K562 (cell line): ENCODE measurements around the gene RPL14. TPM values are rescaled to one million over a fixed set of nuclear protein-coding genes. Genes with fewer than 3 reads are reported as not detected.
A peak's percentile ranks its signal among the peaks of the same experiment; 100 is the strongest.

Experiments used
- ATAC-seq: fragments of 200-7000 bp; cut with Tn5 transposase; 3 replicates; pipeline ENCODE4 v1.9.1; 2020; ENCODE audit warnings: moderate library complexity
- Bru-seq: library from RNA; stranded (reverse); fragments of 400-500 nt; gene quantifications from one replicate; lab custom pipeline; 2021; lab: Mats Ljungman, UMichigan
- BruChase-seq, 2 experiments: library from RNA; stranded (reverse); fragments of 400-500 nt; gene quantifications; one replicate each; lab custom pipeline; 2021; lab: Mats Ljungman, UMichigan
- BruUV-seq: library from RNA; stranded (reverse); fragments of 400-500 nt; replicated peaks from 2 replicates; lab custom pipeline; 2021; lab: Mats Ljungman, UMichigan
- CTCF ChIA-PET: fragments of 300-600 bp; formaldehyde crosslinking; extraction: SDS; loops from one replicate; lab custom pipeline; 2021; ENCODE audit warnings: low intra/inter-chr PET ratio; lab: Yijun Ruan, JAX
- POLR2A ChIA-PET: fragments of 300-600, 350-650 bp; sonication (Branson Sonifier 250); formaldehyde crosslinking; extraction: SDS; loops from one replicate; lab custom pipeline; 2021; ENCODE audit warnings: antibody characterized with exemption, inconsistent platforms; lab: Yijun Ruan, JAX
- DNase-seq, 4 experiments: peaks; one replicate each; pipeline versions ENCODE4 v3.0.0 to v3.0.0-alpha.2; 2011 to 2018; ENCODE audit warnings: low spot score in 3 of 4, mixed read lengths in 3 of 4; ENCODE audit errors: extremely low read depth in 1 of 4
- FAIRE-seq: peaks from 2 replicates; lab custom pipeline; 2011; peaks lifted over from hg19 to GRCh38; lab: Jason Lieb, UNC
- H2AFZ ChIP-seq: 2 replicates; pipeline ENCODE4 v1.6.0; 2011; ENCODE audit warnings: low read depth, low read length, control low read depth, inconsistent platforms
- H3K27ac ChIP-seq: fragments of 200-600 bp; 3 replicates; pipeline ENCODE4 v1.8.0; 2011; ENCODE audit warnings: low read depth, mild to moderate bottlenecking, control low read depth, inconsistent platforms, low read length, moderate library complexity, mixed read lengths; ENCODE audit errors: extremely low read depth
- H3K27me3 ChIP-seq, 2 experiments: fragments of 300-600 bp in 1 of 2; 2 replicates in 1 of 2; 3 replicates in 1 of 2; pipeline versions ENCODE4 v1.6.0 to v1.8.0; 2011; ENCODE audit warnings: inconsistent platforms in 2 of 2, low read length in 2 of 2, mild to moderate bottlenecking in 1 of 2, mixed read lengths in 1 of 2, moderate library complexity in 1 of 2; ENCODE audit not compliant: control insufficient read depth in 2 of 2, insufficient read depth in 2 of 2
- H3K36me3 ChIP-seq: fragments of 300-600 bp; 3 replicates; pipeline ENCODE4 v1.8.0; 2011; ENCODE audit warnings: mild to moderate bottlenecking, low read length, inconsistent platforms; ENCODE audit not compliant: control insufficient read depth, insufficient read depth
- H3K4me1 ChIP-seq, 2 experiments: fragments of 200-600 bp in 1 of 2; replicated peaks in 1 of 2; 2 replicates in 1 of 2; 3 replicates in 1 of 2; pipeline versions ENCODE4 v1.5.1 to v1.8.0; 2011; ENCODE audit warnings: inconsistent platforms in 2 of 2, low read length in 2 of 2, mild to moderate bottlenecking in 1 of 2, mixed read lengths in 1 of 2, moderate library complexity in 1 of 2; ENCODE audit not compliant: control insufficient read depth in 2 of 2, insufficient read depth in 2 of 2
- H3K4me2 ChIP-seq: 2 replicates; pipeline ENCODE4 v1.6.1; 2011; ENCODE audit warnings: low read length, control low read depth, inconsistent platforms, mixed read lengths; ENCODE audit not compliant: insufficient read depth
- H3K4me3 ChIP-seq: fragments of 200-600 bp; sonication (generic), shearing (Covaris generic); 2 replicates; pipeline ENCODE4 v1.5.1; 2016; ENCODE audit warnings: control low read depth, inconsistent platforms
- H3K79me2 ChIP-seq: fragments of 200-600 bp; 3 replicates; pipeline ENCODE4 v1.8.0; 2011; ENCODE audit warnings: low read length, inconsistent platforms; ENCODE audit not compliant: control insufficient read depth, insufficient read depth
- H3K9ac ChIP-seq, 2 experiments: 2 replicates each; pipeline versions ENCODE4 v1.6.0 to v1.6.1; 2011; ENCODE audit warnings: low read depth in 2 of 2, low read length in 2 of 2, control low read depth in 1 of 2, inconsistent platforms in 1 of 2, mild to moderate bottlenecking in 1 of 2, mixed read lengths in 1 of 2; ENCODE audit not compliant: insufficient read depth in 1 of 2
- H3K9me1 ChIP-seq: one replicate; pipeline ENCODE4 v1.6.0; 2011; ENCODE audit warnings: inconsistent platforms, mild to moderate bottlenecking, low read length, moderate library complexity; ENCODE audit not compliant: control insufficient read depth, insufficient read depth
- H3K9me3 ChIP-seq: replicated peaks from 2 replicates; pipeline ENCODE4 v1.5.1; 2011; ENCODE audit warnings: low read depth, low read length, inconsistent platforms; ENCODE audit not compliant: control insufficient read depth, insufficient read depth
- H4K20me1 ChIP-seq: replicated peaks from 2 replicates; pipeline ENCODE4 v1.6.1; 2011; ENCODE audit warnings: low read length, inconsistent platforms, mixed read lengths; ENCODE audit not compliant: control insufficient read depth, insufficient read depth
- BDP1 ChIP-seq: IDR thresholded peaks from 3 replicates; pipeline ENCODE4 v1.6.1; 2011; ENCODE audit not compliant: insufficient read length, insufficient read depth
- CAMTA2 ChIP-seq: fragments of 250-450 bp; sonication (Bioruptor Pico); conservative IDR thresholded peaks from 2 replicates; pipeline ENCODE4 v1.5.1; 2022
- CCAR2 ChIP-seq: fragments of 200-400 bp; formaldehyde crosslinking; IDR thresholded peaks from 2 replicates; pipeline ENCODE4 v1.6.1; 2017; ENCODE audit warnings: mild to moderate bottlenecking, low read depth, low read length
- EGR1 ChIP-seq: fragments of 450-650 bp; conservative IDR thresholded peaks from 2 replicates; pipeline ENCODE4 v1.6.1; 2017; ENCODE audit warnings: mild to moderate bottlenecking
- FOS ChIP-seq: IDR thresholded peaks from 3 replicates; pipeline ENCODE4 v1.6.1; 2011; ENCODE audit not compliant: insufficient read length; ENCODE audit errors: extremely low read depth
- KLF10 ChIP-seq: fragments of 250-450 bp; sonication (Bioruptor Pico); IDR thresholded peaks from 2 replicates; pipeline ENCODE4 v1.6.1; 2021; ENCODE audit warnings: matching md5 sums
- KLF6 ChIP-seq: fragments of 250-450 bp; sonication (Bioruptor Pico); IDR thresholded peaks from 2 replicates; pipeline ENCODE4 v1.4.0; 2020; ENCODE audit warnings: mild to moderate bottlenecking, moderate library complexity, borderline replicate concordance
- NFYB ChIP-seq: IDR thresholded peaks from 2 replicates; pipeline ENCODE4 v1.6.1; 2011; ENCODE audit warnings: mild to moderate bottlenecking, moderate library complexity; ENCODE audit not compliant: insufficient read length; ENCODE audit errors: extremely low read depth
- PATZ1 ChIP-seq: fragments of 250-450 bp; sonication (Bioruptor Pico); IDR thresholded peaks from 2 replicates; pipeline ENCODE4 v1.5.0; 2020; ENCODE audit warnings: mild to moderate bottlenecking, borderline replicate concordance
- POU5F1 ChIP-seq: fragments of 150-350 bp; IDR thresholded peaks from 2 replicates; pipeline ENCODE4 v1.6.1; 2014; ENCODE audit warnings: borderline replicate concordance, low read length, low read depth, mild to moderate bottlenecking; ENCODE audit not compliant: partially characterized antibody
- SRSF7 ChIP-seq: fragments of 200-400 bp; formaldehyde crosslinking; optimal IDR thresholded peaks from 2 replicates; pipeline ENCODE3; 2017; ENCODE audit warnings: mild to moderate bottlenecking, low read depth, low read length
- TEAD2 ChIP-seq: fragments of 450-650 bp; IDR thresholded peaks from 2 replicates; pipeline ENCODE4 v1.6.1; 2016; ENCODE audit warnings: missing genetic modification characterization, control low read depth, missing compliant biosample characterization
- ZNF444 ChIP-seq: fragments of 250-450 bp; sonication (Bioruptor Pico); IDR thresholded peaks from 2 replicates; pipeline ENCODE4 v1.4.0; 2020; ENCODE audit warnings: mild to moderate bottlenecking, moderate library complexity
- ZNF717 ChIP-seq: fragments of 250-450 bp; sonication (Bioruptor Pico); IDR thresholded peaks from 2 replicates; pipeline ENCODE4 v1.5.0; 2021
- WGBS: fragments of 100-300 bp; shearing (Covaris generic); methylation state at CpG from one replicate; pipeline ENCODE4 v1.1.6; 2016; ENCODE audit warnings: low coverage, mixed read lengths; ENCODE audit not compliant: insufficient coverage; ENCODE audit errors: missing lambda C conversion rate; 5-methylcytosine and 5-hydroxymethylcytosine counted together
- in situ Hi-C: fragments of 300-500 bp; cut with MboI; formaldehyde crosslinking; loops from 4 replicates; pipeline ENCODE4 v1.15.0; 2018; ENCODE audit warnings: inconsistent platforms, mixed read lengths
- intact Hi-C: fragments of 100-400 bp; cut with micrococcal nuclease; formaldehyde crosslinking; loops from 2 replicates; pipeline ENCODE4 v1.14.2; 2022
- long read RNA-seq, 3 experiments: library from polyadenylated mRNA in 2 of 3; library from RNA in 1 of 3; unstranded in 2 of 3; stranded (forward) in 1 of 3; transcript quantifications; one replicate each; pipeline ENCODE4 v2.0.0, GENCODE V29; 2019 to 2022
- polyA minus RNA-seq, 3 experiments: library from RNA; depleted of rRNA, polyadenylated mRNA; stranded (reverse); fragments of >200 nt; gene quantifications; 2 replicates each; pipeline ENCODE4 v1.2.3, GENCODE V29; 2011
- polyA plus RNA-seq, 8 experiments: library from polyadenylated mRNA; depleted of rRNA in 4 of 8; stranded (reverse) in 5 of 8; unstranded in 3 of 8; fragments of >200 nt; fragmentation: Nextera tagmentation in 2 of 8; fragmentation: Illumina TruSeq in 1 of 8; extraction: Ambion mirVana in 2 of 8; extraction: Trizol in 1 of 8; gene quantifications; 2 replicates each; pipeline versions ENCODE4 v1.2.1 to v1.2.3, GENCODE V29; 2011 to 2014; ENCODE audit warnings: inconsistent platforms in 1 of 8, missing spikeins in 1 of 8
- total RNA-seq, 7 experiments: library from RNA; depleted of rRNA in 6 of 7; stranded (reverse); fragments of >200 nt in 6 of 7; fragmentation: Illumina TruSeq in 2 of 7; extraction: Trizol in 2 of 7; gene quantifications; 2 replicates each; pipeline versions ENCODE4 v1.2.1 to v1.2.3, GENCODE V29; 2011 to 2021; ENCODE audit warnings: low replicate concordance in 1 of 7

RPL14 gene
- total RNA-seq (2011; cell fraction: chromatin; rRNA removed; ENCODE audit: low replicate concordance) = 226 and 269 TPM in 2 replicates
- total RNA-seq (2011; cell fraction: nucleolus; rRNA removed) = 253 and 260 TPM in 2 replicates
- total RNA-seq (2011; cell fraction: nucleoplasm; rRNA removed) = 327 and 490 TPM in 2 replicates
- total RNA-seq (2014; rRNA removed) (1,465 and 1,933 TPM in 2 replicates), total RNA-seq (2014; rRNA removed; fragmentation: Illumina TruSeq; extraction: Trizol) (2,197 and 2,292 TPM in 2 replicates), total RNA-seq (2015; rRNA removed; fragmentation: Illumina TruSeq; extraction: Trizol) (1,893 and 1,905 TPM in 2 replicates), total RNA-seq (2021) (4,499 and 4,649 TPM in 2 replicates), polyA plus RNA-seq (2011; rRNA removed) (851 and 1,014 TPM in 2 replicates), polyA plus RNA-seq (2014; fragmentation: Illumina TruSeq; extraction: Trizol) (2,310 and 2,431 TPM in 2 replicates), polyA plus RNA-seq (2014; fragmentation: Nextera tagmentation; extraction: Ambion mirVana) (1,000 to 10,000 TPM; 2,133 to 2,823 TPM), polyA plus RNA-seq (2014; rRNA removed) (1,463 and 1,670 TPM in 2 replicates), polyA minus RNA-seq (2011; rRNA and poly(A)+ RNA removed) (631 and 740 TPM in 2 replicates), Bru-seq, nascent RNA (percentile 99 among the genes with signal in this experiment), BruChase-seq, experiment 1, labeled RNA remaining after a 2-hour chase (percentile 99 among the genes with signal in this experiment), BruChase-seq, experiment 2, labeled RNA remaining after a 6-hour chase (percentile 99 among the genes with signal in this experiment)
- 509 and 510 TPM in 2 replicates for polyA plus RNA-seq (2011; cell fraction: cytosol; rRNA removed)
- 509 and 670 TPM in 2 replicates for polyA plus RNA-seq (2011; cell fraction: nucleus; rRNA removed)
- 2,787 and 4,013 TPM in 2 replicates for polyA plus RNA-seq (2012)
- 1,561 and 2,057 TPM in 2 replicates for polyA minus RNA-seq (2011; cell fraction: cytosol; rRNA and poly(A)+ RNA removed)
- polyA minus RNA-seq (2011; cell fraction: nucleus; rRNA and poly(A)+ RNA removed) = 129 and 304 TPM in 2 replicates
- long read RNA-seq, experiment 1, full-length matches to known transcripts = 1,017 of 1,102 reads
- long read RNA-seq, experiment 1, partial matches to known transcripts = 49 of 1,102 reads
- long read RNA-seq, experiment 1, other reads (novel, unspliced or antisense) = 36 of 1,102 reads
- long read RNA-seq, experiment 2, full-length matches to known transcripts = 3,062 of 3,375 reads
- long read RNA-seq, experiment 2, partial matches to known transcripts = 273 of 3,375 reads
- long read RNA-seq, experiment 2, other reads (novel, unspliced or antisense) = 40 of 3,375 reads
- long read RNA-seq, experiment 3, full-length matches to known transcripts = 3,063 of 3,307 reads
- long read RNA-seq, experiment 3, partial matches to known transcripts = 205 of 3,307 reads
- long read RNA-seq, experiment 3, other reads (novel, unspliced or antisense) = 39 of 3,307 reads

GRCh38 chr3:40456940-40457823 is at the start of gene RPL14:
TSS of gene RPL14 (plus strand) at chr3:40457339. CDS start at chr3:40457472, 133 bp downstream.
- DNase-seq (peak; percentile 93 to 99 (median 96)), FAIRE-seq (peak; percentile 96), ATAC-seq (peak; percentile 85)
- CTCF ChIA-PET = no interaction called here
- H3K4me1 ChIP-seq = peaks cover 17 to 26% of the 10 kb centered on the region in 2 experiments
- H3K4me2 ChIP-seq = peak within 1 kb of the TSS; percentile 94
- no peaks in the 10 kb centered on the region for H3K9me3 ChIP-seq
- WGBS = under 1% methylated on average over 74 of the region's 79 CpGs
- no peaks in the 10 kb centered on the region for H3K9me1 ChIP-seq
- peak within 1 kb of the TSS; percentile 81 for H2AFZ ChIP-seq
- H3K36me3 ChIP-seq = peaks cover 46% of the 10 kb centered on the region
- H3K79me2 ChIP-seq = peaks cover 55% of the 10 kb centered on the region
- no TSS peak for BruUV-seq
- in situ Hi-C loops (loop anchor here (25.0 kb wide), 1 partner anchor 1045 kb away; the partner anchor contains the start of gene RPSA), intact Hi-C loops (loop anchor here (2.0 to 10.0 kb wide), 2 partner anchors 20 to 1072 kb away; partner anchors contain the start of genes SLC25A38 and ZNF619)
- H3K9ac ChIP-seq = peak within 1 kb of the TSS; percentile 91 to 100
- H3K27ac ChIP-seq = peak within 1 kb of the TSS; percentile 93
- POLR2A ChIA-PET = interaction anchor here (0.5 to 2.1 kb wide), 26 partner anchors 8 to 265 kb away, joined by 3 to 19 read pairs (median 4); partner anchors contain the start of genes EIF1B, ZNF619 and ZNF621
- H3K27me3 ChIP-seq = no peaks in the 10 kb centered on the region
- H4K20me1 ChIP-seq = no peaks in the 10 kb centered on the region; the same call in 1 of the 2 replicates
- peak within 1 kb of the TSS; percentile 73 for H3K4me3 ChIP-seq
- TF ChIP-seq CCAR2 (no peak), NFYB (peak; percentile 71), CAMTA2 (CRISPR knock-in tag) (peak; percentile 84; the same call in 1 of the 2 replicates), POU5F1 (peak; percentile 8), ZNF444 (CRISPR knock-in tag) (no peak), EGR1 (peak; percentile 92), PATZ1 (CRISPR knock-in tag) (no peak), KLF6 (CRISPR knock-in tag) (no peak), TEAD2 (no peak), ZNF717 (0 out of 2 replicates have a peak, but pooled peaks have one; percentile 24), BDP1 (no peak), SRSF7 (no peak), FOS (peak; percentile 61), KLF10 (CRISPR knock-in tag) (no peak)
